NCI-H2081 (cell line): ENCODE measurements around the gene HDAC9.
"Not testable (repeated sequence)": the region's sequence is repeated elsewhere in the genome, so short reads cannot be mapped to it uniquely, and the experiment has no call there.

Experiments used
- DNase-seq, 2 experiments: peaks; one replicate each; lab custom pipeline; 2025; lab: John Stamatoyannopoulos, UW

The HDAC9 gene

DNA sequence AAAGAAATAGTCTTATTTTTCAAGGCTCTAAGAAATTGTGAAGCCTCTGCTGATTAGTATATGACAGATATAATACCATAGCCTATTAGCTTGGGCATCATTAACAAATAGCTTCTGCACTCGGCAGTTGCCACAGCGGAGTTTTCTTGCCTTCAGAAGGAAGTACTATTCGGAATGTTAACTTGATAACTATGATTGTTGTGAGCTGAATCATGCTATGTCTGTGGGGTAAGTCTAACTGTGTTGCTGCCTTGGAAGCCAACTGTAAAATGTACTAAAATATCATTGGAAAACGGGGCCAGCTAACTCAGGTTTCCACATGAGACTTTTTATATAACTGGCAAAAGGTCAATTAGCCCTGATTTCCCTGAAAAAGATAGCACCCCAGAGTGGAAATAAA lies 528.7 kb downstream of the HDAC9 start:
- no peak for DNase-seq

DNA sequence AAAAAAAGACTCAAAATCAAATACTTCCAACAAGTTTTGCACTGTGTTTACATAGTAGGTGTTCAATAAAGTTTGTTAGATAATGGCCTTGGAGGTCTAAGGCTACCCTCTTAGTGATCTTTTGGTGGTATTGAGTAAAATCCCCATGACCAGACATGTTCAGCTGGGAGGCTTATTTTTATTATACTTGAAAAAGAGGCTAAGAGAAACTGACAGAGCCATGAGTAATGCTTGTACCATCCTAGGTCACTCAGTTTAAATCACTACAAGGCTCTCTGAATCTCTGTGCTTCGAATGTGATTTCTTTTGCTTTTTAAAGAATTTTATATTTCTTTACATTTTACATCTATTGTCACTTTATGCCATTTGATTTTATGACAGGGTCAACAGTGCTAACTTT lies 531.3 kb downstream of the HDAC9 start:
- no peak for DNase-seq

DNA sequence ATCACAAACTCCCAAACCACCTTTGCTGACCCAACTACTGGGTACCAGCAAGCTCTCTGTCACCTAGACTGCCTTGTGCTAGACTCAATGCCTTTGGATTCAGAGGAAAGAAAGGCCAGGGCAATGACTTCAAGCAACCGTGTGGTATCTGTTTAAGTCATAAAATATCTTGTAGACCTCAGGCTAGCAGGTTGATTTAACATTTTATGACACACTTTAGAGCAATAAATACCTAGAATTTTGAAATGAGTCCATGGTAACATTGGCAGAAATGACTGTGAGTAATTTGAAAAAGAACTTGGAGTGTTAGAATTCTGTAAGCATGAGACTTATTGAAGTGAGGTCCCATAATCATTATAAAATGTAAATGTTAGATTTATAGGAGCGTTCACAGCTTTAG lies 534.7 kb downstream of the HDAC9 start:
- DNase-seq: no peak

DNA sequence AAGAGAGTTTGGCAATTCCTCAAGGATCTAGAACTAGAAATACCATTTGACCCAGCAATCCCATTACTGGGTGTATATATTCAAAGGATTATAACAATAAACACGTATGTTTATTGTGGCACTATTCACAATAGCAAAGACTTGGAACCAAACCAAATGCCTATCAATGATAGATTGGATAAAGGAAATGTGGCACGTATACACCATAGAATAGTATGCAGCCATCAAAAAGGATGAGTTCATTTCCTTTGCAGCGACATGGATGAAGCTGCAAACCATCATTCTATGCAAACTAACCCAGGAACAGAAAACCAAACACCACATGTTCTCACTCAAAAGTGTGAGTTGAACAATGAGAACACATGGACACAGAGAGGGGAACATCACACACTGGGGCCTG lies 537.4 kb downstream of the HDAC9 start:
- DNase-seq: not testable (repeated sequence)

GRCh38 chr7:19051767-19052375 lies 556.3 kb downstream of the HDAC9 start:
- peak; percentile 10 to 38 for DNase-seq
